ENCODE data around the gene FUT7. TPM values are rescaled to one million over a fixed set of nuclear protein-coding genes. Genes with fewer than 3 reads are reported as not detected.
A peak's percentile ranks its signal among the peaks of the same experiment; 100 is the strongest.

FUT7 gene
- total and polyA plus RNA-seq, 2 of the 13 experiments (the other 11 are each of a cell fraction or from before 2014, with no cell fraction given), result 0.05 TPM; not detected in 1

GRCh38 chr9:136985027-136985602 is 46.8 kb downstream of the FUT7 start:
- CTCF ChIA-PET (ENCODE audit: low intra/inter-chr PET ratio, low total read pairs), result no interaction called here
- TF ChIP-seq MYNN (CRISPR knock-in tag; IDR thresholded peaks at IDR 0.05; ENCODE audit: low read depth), result no peak
- TF ChIP-seq ZNF484 (CRISPR knock-in tag; IDR thresholded peaks at IDR 0.05; ENCODE audit: borderline replicate concordance, low read depth), result no peak
- TF ChIP-seq GTF2F1 (IDR thresholded peaks at IDR 0.05; ENCODE audit: low read length), result no peak
- TF ChIP-seq JUN (CRISPR knock-in tag; IDR thresholded peaks at IDR 0.05), result no peak
- no peak for TF ChIP-seq ETS1 (CRISPR knock-in tag; IDR thresholded peaks at IDR 0.05)
- Histone ChIP-seq H3K9me3 (ENCODE audit: low read length) (no peaks in the 10 kb centered on the region), H3K4me3 (replicated peaks in 1 of 3; ENCODE audit: insufficient read depth in 1 of 3, low read depth in 2 of 3, low read length in 3 of 3) (no peak overlapping the region), H2AFZ (ENCODE audit: low read length) (no peak overlapping the region), H3K4me1 (ENCODE audit: insufficient read depth, low read length) (peaks cover 44% of the 10 kb centered on the region), H4K20me1 (ENCODE audit: insufficient read depth, low read length) (no peaks in the 10 kb centered on the region), H3K27ac (ENCODE audit: extremely low read length, insufficient read depth, low read length) (no peak overlapping the region), H3K9ac (ENCODE audit: insufficient read depth, low read depth, low read length) (no peak overlapping the region), H3K4me2 (ENCODE audit: low read depth, low read length) (no peak overlapping the region), H3K36me3 (replicated peaks in 1 of 2; ENCODE audit: control insufficient read depth in 1 of 2, insufficient read depth in 2 of 2, low read length in 2 of 2) (no peaks in the 10 kb centered on the region), H3K79me2 (ENCODE audit: insufficient read depth, low read length) (no peaks in the 10 kb centered on the region), H3K27me3 (ENCODE audit: control insufficient read depth in 1 of 2, insufficient read depth in 2 of 2, low read length in 2 of 2) (peaks cover 3 to 53% of the 10 kb centered on the region in 2 experiments; a peak in 3 of 5 replicates)
- WGBS (ENCODE audit: low lambda C conversion rate), result 55% methylated on average over 13 of the region's 48 CpGs
- no TSS peak for BruUV-seq (replicated peaks)
- FAIRE-seq (no peak), ATAC-seq (no peak), DNase-seq (ENCODE audit: low spot score) (no peak)
- POLR2A ChIA-PET, result no interaction called here
- intact Hi-C loops (cut with micrococcal nuclease; ENCODE audit: unreplicated experiment), result no loop called here
- in situ Hi-C loops (cut with HindIII; ENCODE audit: extremely low pct_ligation_motif_present, low pct_unique_long_range_greater_than_20kb), result no loop called here

GRCh38 chr9:136984464-136985026 is 47.3 kb downstream of the FUT7 start:
- no peak for DNase-seq (ENCODE audit: low spot score)
- H3K9me3 ChIP-seq (ENCODE audit: low read length), result no peaks in the 10 kb centered on the region
- POLR2A ChIA-PET, result no interaction called here
- ATAC-seq, result no peak
- intact Hi-C loops (cut with micrococcal nuclease; ENCODE audit: unreplicated experiment), result no loop called here
- in situ Hi-C loops (cut with HindIII; ENCODE audit: extremely low pct_ligation_motif_present, low pct_unique_long_range_greater_than_20kb), result no loop called here
- H3K79me2 ChIP-seq (ENCODE audit: insufficient read depth, low read length), result no peaks in the 10 kb centered on the region
- 28% methylated on average over 10 of the region's 29 CpGs for WGBS (ENCODE audit: low lambda C conversion rate)
- H3K4me1 ChIP-seq (ENCODE audit: insufficient read depth, low read length), result peaks cover 44% of the 10 kb centered on the region
- H4K20me1 ChIP-seq (ENCODE audit: insufficient read depth, low read length), result no peaks in the 10 kb centered on the region
- BruUV-seq (replicated peaks), result no TSS peak
- CTCF ChIA-PET (ENCODE audit: low intra/inter-chr PET ratio, low total read pairs), result no interaction called here
- H3K36me3 ChIP-seq (replicated peaks in 1 of 2; ENCODE audit: control insufficient read depth in 1 of 2, insufficient read depth in 2 of 2, low read length in 2 of 2), result no peaks in the 10 kb centered on the region
- H3K4me3 ChIP-seq (replicated peaks in 1 of 3; ENCODE audit: insufficient read depth in 1 of 3, low read depth in 2 of 3, low read length in 3 of 3), result no peak overlapping the region
- no peak overlapping the region for H3K9ac ChIP-seq (ENCODE audit: insufficient read depth, low read depth, low read length)
- no peak overlapping the region for H2AFZ ChIP-seq (ENCODE audit: low read length)
- FAIRE-seq, result no peak
- H3K27ac ChIP-seq (ENCODE audit: extremely low read length, insufficient read depth, low read length), result no peak overlapping the region
- peaks cover 3 to 53% of the 10 kb centered on the region in 2 experiments; a peak in 3 of 5 replicates for H3K27me3 ChIP-seq (ENCODE audit: control insufficient read depth in 1 of 2, insufficient read depth in 2 of 2, low read length in 2 of 2)
- TF ChIP-seq PCBP1 (IDR thresholded peaks at IDR 0.05; ENCODE audit: borderline replicate concordance, low read depth, low read length) (0 out of 2 replicates have a peak, but pooled peaks have one; percentile 44), IRF9 (CRISPR knock-in tag; IDR thresholded peaks at IDR 0.05; ENCODE audit: borderline replicate concordance) (no peak)
- H3K4me2 ChIP-seq (ENCODE audit: low read depth, low read length), result no peak overlapping the region
